NOMO-1 treated with dmso at 0.1 percent for 144 hours (cell line): ENCODE results near the gene SLC15A4.
A peak's percentile ranks its signal among the peaks of the same experiment; 100 is the strongest.
"Not testable (repeated sequence)": the region's sequence is repeated elsewhere in the genome, so short reads cannot be mapped to it uniquely, and the experiment has no call there.

Experiments
- DNase-seq: peaks from one replicate; lab custom pipeline; 2025; ENCODE audit not compliant: unreplicated experiment; lab: John Stamatoyannopoulos, UW

The SLC15A4 gene

GRCh38 chr12:128814411-128815261, 9.1 kb downstream of the SLC15A4 start:
- DNase-seq = no peak

GRCh38 chr12:128813883-128814282, 9.9 kb downstream of the SLC15A4 start:
- no peak for DNase-seq

- no peak for DNase-seq
Measured at GRCh38 chr12:128813392-128813791, 10.4 kb downstream of the SLC15A4 start.

- no peak for DNase-seq
Measured at GRCh38 chr12:128811806-128812205, 12.0 kb downstream of the SLC15A4 start.

- DNase-seq = peak; percentile 22
Measured at GRCh38 chr12:128810182-128811127, 13.3 kb downstream of the SLC15A4 start.

- DNase-seq = no peak
Measured at GRCh38 chr12:128808651-128809050, 15.1 kb downstream of the SLC15A4 start.

GRCh38 chr12:128807161-128807724, 16.5 kb downstream of the SLC15A4 start:
- peak; percentile 77 for DNase-seq

- no peak for DNase-seq
Measured at GRCh38 chr12:128806573-128806972, 17.2 kb downstream of the SLC15A4 start.

- DNase-seq = not testable (repeated sequence)
Measured at GRCh38 chr12:128805406-128805805, 18.4 kb downstream of the SLC15A4 start.

GRCh38 chr12:128804762-128805161, 19.0 kb downstream of the SLC15A4 start:
- DNase-seq = no peak

- DNase-seq = no peak
Measured at GRCh38 chr12:128803788-128804187, 20.0 kb downstream of the SLC15A4 start.

GRCh38 chr12:128802756-128803155, 21.0 kb downstream of the SLC15A4 start:
- DNase-seq = no peak

- no peak for DNase-seq
Measured at GRCh38 chr12:128801879-128802391, 21.8 kb downstream of the SLC15A4 start.

GRCh38 chr12:128800606-128801005, 23.2 kb downstream of the SLC15A4 start:
- no peak for DNase-seq

- DNase-seq = no peak
Measured at GRCh38 chr12:128798571-128799341, 25.0 kb downstream of the SLC15A4 start.

- DNase-seq = no peak
Measured at GRCh38 chr12:128797119-128798118, 26.3 kb downstream of the SLC15A4 start.

- no peak for DNase-seq
Measured at GRCh38 chr12:128796439-128797118, 27.2 kb downstream of the SLC15A4 start.

- no peak for DNase-seq
Measured at GRCh38 chr12:128795530-128796361, 28.0 kb downstream of the SLC15A4 start.
